DND-41 (cell line): ENCODE measurements around the gene GPR17.

Experiments used
- CTCF ChIP-seq: IDR thresholded peaks from 2 replicates; pipeline ENCODE4 v1.5.1; 2012; ENCODE audit warnings: borderline replicate concordance, low read length, moderate library complexity, mild to moderate bottlenecking; ENCODE audit not compliant: poor library complexity, severe bottlenecking; ENCODE audit errors: extremely low read depth
- EZH2 ChIP-seq: IDR thresholded peaks from 3 replicates; pipeline ENCODE4 v1.6.1; 2012; ENCODE audit warnings: borderline replicate concordance, low read depth, mild to moderate bottlenecking, moderate library complexity, low read length, inconsistent platforms; ENCODE audit not compliant: severe bottlenecking

GRCh38 chr2:127633556-127634065 is 12.3 kb upstream of the GPR17 start:
- TF ChIP-seq EZH2 = no peak
- TF ChIP-seq CTCF = no peak
